OCI-LY3 (cell line): ENCODE results near the gene SDK1.

Experiments used
- H2AFZ ChIP-seq: fragments of 200-600, 300-600 bp; shearing (Covaris generic); 2 replicates; pipeline ENCODE4 v1.6.0; 2014; ENCODE audit warnings: antibody characterized with exemption, low read depth, low read length
- H3K27ac ChIP-seq: fragments of 200-600, 300-600 bp; sonication (generic); 2 replicates; pipeline ENCODE4 v1.5.1; 2014; ENCODE audit warnings: mild to moderate bottlenecking, low read length, moderate library complexity, mixed read lengths
- H3K27me3 ChIP-seq: fragments of 200-600, 300-600 bp; sonication (generic); 2 replicates; pipeline ENCODE4 v1.6.1; 2014; ENCODE audit warnings: low read depth, low read length, mixed read lengths
- H3K36me3 ChIP-seq: fragments of 200-600, 300-600 bp; sonication (generic); replicated peaks from 2 replicates; pipeline ENCODE3; 2014; ENCODE audit warnings: low read depth, low read length, mixed read lengths
- H3K4me1 ChIP-seq: fragments of 300-600, 200-600 bp; sonication (generic); 2 replicates; pipeline ENCODE4 v1.6.1; 2014; ENCODE audit warnings: low read length, mixed read lengths
- H3K4me2 ChIP-seq: fragments of 200-600, 300-600 bp; sonication (generic); 2 replicates; pipeline ENCODE4 v1.6.1; 2014; ENCODE audit warnings: low read length, mixed read lengths
- H3K4me3 ChIP-seq: fragments of 300-600, 200-600 bp; sonication (generic); 2 replicates; pipeline ENCODE4 v1.5.1; 2014; ENCODE audit warnings: antibody characterized with exemption, mild to moderate bottlenecking, low read length, moderate library complexity
- H3K79me2 ChIP-seq: fragments of 300-600, 200-600 bp; shearing (Covaris generic); 2 replicates; pipeline ENCODE4 v1.6.1; 2014; ENCODE audit warnings: mild to moderate bottlenecking, low read length, mixed read lengths
- H3K9ac ChIP-seq: fragments of 300-600, 200-600 bp; shearing (Covaris generic); 2 replicates; pipeline ENCODE4 v1.6.0; 2014; ENCODE audit warnings: mild to moderate bottlenecking, low read length, moderate library complexity
- H3K9me3 ChIP-seq: fragments of 200-600, 300-600 bp; shearing (Covaris generic); 2 replicates; pipeline ENCODE4 v1.6.1; 2014; ENCODE audit warnings: low read length, mixed read lengths; ENCODE audit not compliant: insufficient read depth
- H4K20me1 ChIP-seq: fragments of 200-600, 300-600 bp; sonication (generic); 2 replicates; pipeline ENCODE4 v1.6.1; 2016; ENCODE audit warnings: low read length, mixed read lengths; ENCODE audit not compliant: insufficient read depth
- CTCF ChIP-seq: fragments of 200-600, 300-600 bp; sonication (generic); IDR thresholded peaks from 2 replicates; pipeline ENCODE4 v1.5.1; 2014; ENCODE audit warnings: antibody characterized with exemption, low read length, low read depth
- EZH2phosphoT487 ChIP-seq: fragments of 200-600 bp; shearing (Covaris generic); IDR thresholded peaks from 2 replicates; pipeline ENCODE4 v1.6.1; 2018; ENCODE audit warnings: antibody characterized with exemption, mixed run types, low read depth

Gene SDK1

GRCh38 chr7:4225361-4225771 is 924.3 kb downstream of the SDK1 start:
- TF ChIP-seq CTCF (no peak), EZH2phosphoT487 (no peak)
- Histone ChIP-seq H3K79me2 (no peaks in the 10 kb centered on the region), H3K27ac (no peak overlapping the region), H4K20me1 (no peaks in the 10 kb centered on the region), H3K4me3 (no peak overlapping the region), H3K4me2 (no peak overlapping the region), H2AFZ (no peak overlapping the region), H3K9ac (no peak overlapping the region), H3K36me3 (no peaks in the 10 kb centered on the region), H3K4me1 (no peaks in the 10 kb centered on the region), H3K9me3 (no peaks in the 10 kb centered on the region), H3K27me3 (no peaks in the 10 kb centered on the region)

- Histone ChIP-seq H3K4me3 (no peak overlapping the region), H3K4me2 (no peak overlapping the region), H2AFZ (no peak overlapping the region), H3K9ac (no peak overlapping the region), H3K27ac (no peak overlapping the region), H3K79me2 (no peaks in the 10 kb centered on the region), H3K27me3 (no peaks in the 10 kb centered on the region), H4K20me1 (no peaks in the 10 kb centered on the region), H3K36me3 (no peaks in the 10 kb centered on the region), H3K4me1 (no peaks in the 10 kb centered on the region), H3K9me3 (no peaks in the 10 kb centered on the region)
- no peak for TF ChIP-seq CTCF
- TF ChIP-seq EZH2phosphoT487: no peak
Observed at GRCh38 chr7:4225881-4226523, 925.0 kb downstream of the SDK1 start.

GRCh38 chr7:4226524-4226882 is 925.5 kb downstream of the SDK1 start:
- Histone ChIP-seq H2AFZ (no peak overlapping the region), H3K4me2 (no peak overlapping the region), H3K4me1 (no peaks in the 10 kb centered on the region), H3K27me3 (no peaks in the 10 kb centered on the region), H4K20me1 (no peaks in the 10 kb centered on the region), H3K36me3 (no peaks in the 10 kb centered on the region), H3K4me3 (no peak overlapping the region), H3K9ac (no peak overlapping the region), H3K27ac (no peak overlapping the region), H3K9me3 (no peaks in the 10 kb centered on the region), H3K79me2 (no peaks in the 10 kb centered on the region)
- no peak for TF ChIP-seq EZH2phosphoT487
- TF ChIP-seq CTCF: no peak

GRCh38 chr7:4227105-4228010 is 926.3 kb downstream of the SDK1 start:
- Histone ChIP-seq H3K36me3 (no peaks in the 10 kb centered on the region), H3K79me2 (no peaks in the 10 kb centered on the region), H2AFZ (no peak overlapping the region), H3K27me3 (no peaks in the 10 kb centered on the region), H3K27ac (no peak overlapping the region), H3K4me1 (no peaks in the 10 kb centered on the region), H4K20me1 (no peaks in the 10 kb centered on the region), H3K9ac (no peak overlapping the region), H3K4me2 (no peak overlapping the region), H3K9me3 (no peaks in the 10 kb centered on the region), H3K4me3 (no peak overlapping the region)
- TF ChIP-seq EZH2phosphoT487 (no peak), CTCF (no peak)
